ENCODE measurements around the gene PROK1. TPM values are rescaled to one million over a fixed set of nuclear protein-coding genes. Genes with fewer than 3 reads are reported as not detected.

PROK1 gene
- total and polyA plus RNA-seq, 2 of the 13 experiments (the other 11 are each of a cell fraction or from before 2014, with no cell fraction given): 0.07 TPM; not detected in 1

DNA sequence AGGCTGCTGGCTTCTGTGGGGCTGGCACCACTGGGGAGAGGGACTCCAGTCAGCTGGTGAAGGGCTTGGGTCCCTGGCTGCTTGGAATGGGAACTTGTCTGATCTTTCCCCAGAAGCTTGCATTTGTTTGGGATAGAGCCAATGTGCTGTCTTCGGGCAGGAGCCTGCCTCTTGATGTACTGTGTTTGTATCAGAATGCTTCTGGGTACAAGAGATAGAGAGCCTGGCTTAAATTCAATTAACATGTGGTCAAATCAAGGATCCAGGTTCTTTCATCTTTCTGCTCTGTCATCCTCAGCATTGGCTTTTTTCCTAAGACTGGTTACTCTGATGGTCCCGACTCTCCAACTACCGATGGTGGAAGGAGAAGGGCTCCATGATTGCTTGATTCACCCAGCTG is 16.0 kb upstream of the PROK1 start (continued):
- TF ChIP-seq, protein P1, sequence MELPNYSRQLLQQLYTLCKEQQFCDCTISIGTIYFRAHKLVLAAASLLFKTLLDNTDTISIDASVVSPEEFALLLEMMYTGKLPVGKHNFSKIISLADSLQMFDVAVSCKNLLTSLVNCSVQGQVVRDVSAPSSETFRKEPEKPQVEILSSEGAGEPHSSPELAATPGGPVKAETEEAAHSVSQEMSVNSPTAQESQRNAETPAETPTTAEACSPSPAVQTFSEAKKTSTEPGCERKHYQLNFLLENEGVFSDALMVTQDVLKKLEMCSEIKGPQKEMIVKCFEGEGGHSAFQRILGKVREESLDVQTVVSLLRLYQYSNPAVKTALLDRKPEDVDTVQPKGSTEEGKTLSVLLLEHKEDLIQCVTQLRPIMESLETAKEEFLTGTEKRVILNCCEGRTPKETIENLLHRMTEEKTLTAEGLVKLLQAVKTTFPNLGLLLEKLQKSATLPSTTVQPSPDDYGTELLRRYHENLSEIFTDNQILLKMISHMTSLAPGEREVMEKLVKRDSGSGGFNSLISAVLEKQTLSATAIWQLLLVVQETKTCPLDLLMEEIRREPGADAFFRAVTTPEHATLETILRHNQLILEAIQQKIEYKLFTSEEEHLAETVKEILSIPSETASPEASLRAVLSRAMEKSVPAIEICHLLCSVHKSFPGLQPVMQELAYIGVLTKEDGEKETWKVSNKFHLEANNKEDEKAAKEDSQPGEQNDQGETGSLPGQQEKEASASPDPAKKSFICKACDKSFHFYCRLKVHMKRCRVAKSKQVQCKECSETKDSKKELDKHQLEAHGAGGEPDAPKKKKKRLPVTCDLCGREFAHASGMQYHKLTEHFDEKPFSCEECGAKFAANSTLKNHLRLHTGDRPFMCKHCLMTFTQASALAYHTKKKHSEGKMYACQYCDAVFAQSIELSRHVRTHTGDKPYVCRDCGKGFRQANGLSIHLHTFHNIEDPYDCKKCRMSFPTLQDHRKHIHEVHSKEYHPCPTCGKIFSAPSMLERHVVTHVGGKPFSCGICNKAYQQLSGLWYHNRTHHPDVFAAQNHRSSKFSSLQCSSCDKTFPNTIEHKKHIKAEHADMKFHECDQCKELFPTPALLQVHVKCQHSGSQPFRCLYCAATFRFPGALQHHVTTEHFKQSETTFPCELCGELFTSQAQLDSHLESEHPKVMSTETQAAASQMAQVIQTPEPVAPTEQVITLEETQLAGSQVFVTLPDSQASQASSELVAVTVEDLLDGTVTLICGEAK (IDR thresholded peaks at IDR 0.05): no peak
- TF ChIP-seq, protein P1 (CRISPR knock-in tag; IDR thresholded peaks at IDR 0.05): no peak
- TF ChIP-seq ZFAT (CRISPR knock-in tag; conservative IDR thresholded peaks at IDR 0.05): no peak
- TF ChIP-seq ZNF329 (CRISPR knock-in tag; IDR thresholded peaks at IDR 0.05; ENCODE audit: low read depth): no peak
- TF ChIP-seq, protein P2, sequence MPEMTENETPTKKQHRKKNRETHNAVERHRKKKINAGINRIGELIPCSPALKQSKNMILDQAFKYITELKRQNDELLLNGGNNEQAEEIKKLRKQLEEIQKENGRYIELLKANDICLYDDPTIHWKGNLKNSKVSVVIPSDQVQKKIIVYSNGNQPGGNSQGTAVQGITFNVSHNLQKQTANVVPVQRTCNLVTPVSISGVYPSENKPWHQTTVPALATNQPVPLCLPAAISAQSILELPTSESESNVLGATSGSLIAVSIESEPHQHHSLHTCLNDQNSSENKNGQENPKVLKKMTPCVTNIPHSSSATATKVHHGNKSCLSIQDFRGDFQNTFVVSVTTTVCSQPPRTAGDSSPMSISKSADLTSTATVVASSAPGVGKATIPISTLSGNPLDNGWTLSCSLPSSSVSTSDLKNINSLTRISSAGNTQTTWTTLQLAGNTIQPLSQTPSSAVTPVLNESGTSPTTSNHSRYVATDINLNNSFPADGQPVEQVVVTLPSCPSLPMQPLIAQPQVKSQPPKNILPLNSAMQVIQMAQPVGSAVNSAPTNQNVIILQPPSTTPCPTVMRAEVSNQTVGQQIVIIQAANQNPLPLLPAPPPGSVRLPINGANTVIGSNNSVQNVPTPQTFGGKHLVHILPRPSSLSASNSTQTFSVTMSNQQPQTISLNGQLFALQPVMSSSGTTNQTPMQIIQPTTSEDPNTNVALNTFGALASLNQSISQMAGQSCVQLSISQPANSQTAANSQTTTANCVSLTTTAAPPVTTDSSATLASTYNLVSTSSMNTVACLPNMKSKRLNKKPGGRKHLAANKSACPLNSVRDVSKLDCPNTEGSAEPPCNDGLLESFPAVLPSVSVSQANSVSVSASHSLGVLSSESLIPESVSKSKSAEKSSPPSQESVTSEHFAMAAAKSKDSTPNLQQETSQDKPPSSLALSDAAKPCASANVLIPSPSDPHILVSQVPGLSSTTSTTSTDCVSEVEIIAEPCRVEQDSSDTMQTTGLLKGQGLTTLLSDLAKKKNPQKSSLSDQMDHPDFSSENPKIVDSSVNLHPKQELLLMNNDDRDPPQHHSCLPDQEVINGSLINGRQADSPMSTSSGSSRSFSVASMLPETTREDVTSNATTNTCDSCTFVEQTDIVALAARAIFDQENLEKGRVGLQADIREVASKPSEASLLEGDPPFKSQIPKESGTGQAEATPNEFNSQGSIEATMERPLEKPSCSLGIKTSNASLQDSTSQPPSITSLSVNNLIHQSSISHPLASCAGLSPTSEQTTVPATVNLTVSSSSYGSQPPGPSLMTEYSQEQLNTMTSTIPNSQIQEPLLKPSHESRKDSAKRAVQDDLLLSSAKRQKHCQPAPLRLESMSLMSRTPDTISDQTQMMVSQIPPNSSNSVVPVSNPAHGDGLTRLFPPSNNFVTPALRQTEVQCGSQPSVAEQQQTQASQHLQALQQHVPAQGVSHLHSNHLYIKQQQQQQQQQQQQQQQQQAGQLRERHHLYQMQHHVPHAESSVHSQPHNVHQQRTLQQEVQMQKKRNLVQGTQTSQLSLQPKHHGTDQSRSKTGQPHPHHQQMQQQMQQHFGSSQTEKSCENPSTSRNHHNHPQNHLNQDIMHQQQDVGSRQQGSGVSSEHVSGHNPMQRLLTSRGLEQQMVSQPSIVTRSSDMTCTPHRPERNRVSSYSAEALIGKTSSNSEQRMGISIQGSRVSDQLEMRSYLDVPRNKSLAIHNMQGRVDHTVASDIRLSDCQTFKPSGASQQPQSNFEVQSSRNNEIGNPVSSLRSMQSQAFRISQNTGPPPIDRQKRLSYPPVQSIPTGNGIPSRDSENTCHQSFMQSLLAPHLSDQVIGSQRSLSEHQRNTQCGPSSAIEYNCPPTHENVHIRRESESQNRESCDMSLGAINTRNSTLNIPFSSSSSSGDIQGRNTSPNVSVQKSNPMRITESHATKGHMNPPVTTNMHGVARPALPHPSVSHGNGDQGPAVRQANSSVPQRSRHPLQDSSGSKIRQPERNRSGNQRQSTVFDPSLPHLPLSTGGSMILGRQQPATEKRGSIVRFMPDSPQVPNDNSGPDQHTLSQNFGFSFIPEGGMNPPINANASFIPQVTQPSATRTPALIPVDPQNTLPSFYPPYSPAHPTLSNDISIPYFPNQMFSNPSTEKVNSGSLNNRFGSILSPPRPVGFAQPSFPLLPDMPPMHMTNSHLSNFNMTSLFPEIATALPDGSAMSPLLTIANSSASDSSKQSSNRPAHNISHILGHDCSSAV (CRISPR knock-in tag; IDR thresholded peaks at IDR 0.05; ENCODE audit: borderline replicate concordance): no peak
- no peak for TF ChIP-seq ZNF292 (CRISPR knock-in tag; IDR thresholded peaks at IDR 0.05; ENCODE audit: borderline replicate concordance, low read depth)
